ENCODE results near the gene RBM17. TPM values are rescaled to one million over a fixed set of nuclear protein-coding genes. Genes with fewer than 3 reads are reported as not detected.

RBM17 gene
- total and polyA plus RNA-seq, 11 donors = 29.2 to 83.9 (median 60.6) TPM

- Histone ChIP-seq H3K27me3 (no peaks in the 10 kb centered on the region), H3K9me3 (no peaks in the 10 kb centered on the region), H3K36me3 (no peaks in the 10 kb centered on the region), H3K4me3 (no peak overlapping the region), H3K27ac (peak overlapping the region in 5 of 12 donors; percentile 16 to 51 (median 37)), H3K4me1 (peaks cover 0 to 35% (median 19%) of the 10 kb centered on the region in 12 donors)
- intact Hi-C loops (cut with DNase I) = loop anchor here in 4 of 10 donors (5.0 to 10.0 kb wide), 4 partner anchors 65 to 188 kb away; partner anchors contain the start of gene FBH1 (in 1 of the 4)
- WGBS, 4 donors = 54 to 64% (median 54%) methylated on average over 9 of the region's 9 CpGs
- ATAC-seq (peak in 1 of 4 donors; percentile 14), DNase-seq (peak in 3 of 5 donors; percentile 27 to 50 (median 40))
- TF ChIP-seq POLR2A (IDR thresholded peaks at IDR 0.05) (no peak), CTCF (IDR thresholded peaks at IDR 0.05) (no peak)
These were observed 6.1 kb upstream of the RBM17 start for GRCh38 chr10:6082496-6083395.

GRCh38 chr10:6083523-6084475 is 5.0 kb upstream of the RBM17 start:
- Histone ChIP-seq H3K4me3 (no peak overlapping the region), H3K9me3 (no peaks in the 10 kb centered on the region), H3K27me3 (no peaks in the 10 kb centered on the region), H3K27ac (peak overlapping the region in 5 of 12 donors; percentile 16 to 51 (median 37)), H3K36me3 (no peaks in the 10 kb centered on the region), H3K4me1 (peaks cover 0 to 40% (median 22%) of the 10 kb centered on the region in 12 donors)
- DNase-seq (no peak), ATAC-seq (peak in 1 of 4 donors; percentile 2)
- WGBS, 4 donors = 39 to 48% (median 44%) methylated on average over 17 of the region's 17 CpGs
- intact Hi-C loops (cut with DNase I) = loop anchor here in 4 of 10 donors (5.0 to 10.0 kb wide), 4 partner anchors 66 to 189 kb away; partner anchors contain the start of gene FBH1 (in 1 of the 4)
- TF ChIP-seq CTCF (IDR thresholded peaks at IDR 0.05) = no peak
- no peak for TF ChIP-seq POLR2A (IDR thresholded peaks at IDR 0.05)

GRCh38 chr10:6086375-6087233 is 2.2 kb upstream of the RBM17 start:
- Histone ChIP-seq H3K36me3 (no peaks in the 10 kb centered on the region), H3K27ac (peak overlapping the region in 11 of 12 donors; percentile 38 to 80 (median 70)), H3K4me3 (peak overlapping the region in 7 of 12 donors; percentile 6 to 44 (median 29)), H3K9me3 (no peaks in the 10 kb centered on the region), H3K4me1 (peaks cover 7 to 57% (median 42%) of the 10 kb centered on the region in 12 donors), H3K27me3 (no peaks in the 10 kb centered on the region)
- intact Hi-C loops (cut with DNase I) = loop anchor here in 9 of 10 donors (2.0 to 10.0 kb wide), 10 partner anchors 34 to 316 kb away; partner anchors contain the start of genes ANKRD16 (in 1 of the 9) and FBH1 (in 1 of the 9)
- TF ChIP-seq POLR2A (IDR thresholded peaks at IDR 0.05) (no peak), CTCF (IDR thresholded peaks at IDR 0.05) (peak; percentile 49 to 97 (median 76))
- DNase-seq (peak; percentile 87 to 94 (median 89)), ATAC-seq (peak; percentile 68 to 85 (median 72))
- 14 to 16% (median 15%) methylated on average over 19 of the region's 19 CpGs for WGBS, 4 donors

Data from heart left ventricle (tissue), 16 donors.